Endodermal cell (in vitro differentiated cells): ENCODE results near the gene OR2L13. TPM values are rescaled to one million over a fixed set of nuclear protein-coding genes. Genes with fewer than 3 reads are reported as not detected.

ENCODE experiments used
- DNase-seq: peaks from one replicate; pipeline ENCODE4 v3.0.0-alpha.2; 2017
- H3K27ac ChIP-seq: 2 replicates; pipeline ENCODE4 v1.5.1; 2013; ENCODE audit warnings: mild to moderate bottlenecking, low read depth, low read length, moderate library complexity
- H3K27me3 ChIP-seq: 2 replicates; pipeline ENCODE4 v1.6.1; 2013; ENCODE audit warnings: mild to moderate bottlenecking, low read length, moderate library complexity; ENCODE audit not compliant: insufficient read depth, control insufficient read depth, poor library complexity, severe bottlenecking
- H3K36me3 ChIP-seq: 2 replicates; pipeline ENCODE4 v1.7.0; 2013; ENCODE audit warnings: mild to moderate bottlenecking, low read length, moderate library complexity; ENCODE audit not compliant: control insufficient read depth, insufficient read depth
- H3K4me1 ChIP-seq: one replicate; pipeline ENCODE4 v1.7.0; 2013; ENCODE audit warnings: low read length; ENCODE audit not compliant: control insufficient read depth, insufficient read depth
- H3K4me3 ChIP-seq: 2 replicates; pipeline ENCODE4 v1.5.1; 2013; ENCODE audit warnings: mild to moderate bottlenecking, low read length, moderate library complexity
- H3K9ac ChIP-seq: 2 replicates; pipeline ENCODE4 v1.6.1; 2013; ENCODE audit warnings: mild to moderate bottlenecking, low read length, moderate library complexity; ENCODE audit not compliant: poor library complexity, severe bottlenecking; ENCODE audit errors: extremely low read depth
- H3K9me3 ChIP-seq: 2 replicates; pipeline ENCODE4 v1.6.1; 2013; ENCODE audit warnings: mild to moderate bottlenecking, low read length, moderate library complexity; ENCODE audit not compliant: control insufficient read depth
- H3K27ac Mint-ChIP-seq: 2 replicates; pipeline ENCODE4 v1.8.0; 2020; ENCODE audit warnings: mixed read lengths
- H3K27me3 Mint-ChIP-seq: 2 replicates; pipeline ENCODE4 v1.8.0; 2021; ENCODE audit warnings: mild to moderate bottlenecking, mixed read lengths; ENCODE audit not compliant: insufficient read depth
- H3K36me3 Mint-ChIP-seq: 2 replicates; pipeline ENCODE4 v1.8.0; 2020; ENCODE audit warnings: low read depth, mixed read lengths
- H3K4me1 Mint-ChIP-seq: 2 replicates; pipeline ENCODE4 v1.8.0; 2020; ENCODE audit warnings: mixed read lengths
- H3K4me3 Mint-ChIP-seq: 2 replicates; pipeline ENCODE4 v1.8.0; 2020; ENCODE audit warnings: mild to moderate bottlenecking, moderate library complexity, mixed read lengths
- H3K9me3 Mint-ChIP-seq: 2 replicates; pipeline ENCODE4 v1.8.0; 2020; ENCODE audit warnings: mild to moderate bottlenecking, mixed read lengths
- CTCF ChIP-seq: fragments of 200-600 bp; sonication (generic); conservative IDR thresholded peaks from 2 replicates; pipeline ENCODE4 v1.5.0; 2021; ENCODE audit warnings: antibody characterized with exemption, mild to moderate bottlenecking
- WGBS, 2 experiments: methylation state at CpG; one replicate each; pipeline versions ENCODE4 v1.1.5 to v1.1.7; 2013; ENCODE audit warnings: missing lambda C conversion rate in 2 of 2, mixed read lengths in 1 of 2; ENCODE audit not compliant: insufficient coverage in 1 of 2, insufficient read length in 1 of 2; 5-methylcytosine and 5-hydroxymethylcytosine counted together
- total RNA-seq, 2 donors: library from RNA; stranded (reverse); fragmentation: NEBNext Ultra II Directional in 1 of 2; extraction: Animal tissue kit (Norgen Biotek cat#: 25700) in 1 of 2; gene quantifications; 2 replicates in 1 of 2; 3 replicates in 1 of 2; pipeline ENCODE4 v1.2.1, GENCODE V29; 2021

Gene OR2L13
- total RNA-seq, 2 donors from 2014 or later: not detected

GRCh38 chr1:248047008-248047407 lies 48.0 kb upstream of the OR2L13 start:
- Histone ChIP-seq H3K9ac (no peak overlapping the region), H3K27ac (no peak overlapping the region), H3K4me3 (no peak overlapping the region), H3K27me3 (no peaks in the 10 kb centered on the region), H3K36me3 (no peaks in the 10 kb centered on the region), H3K4me1 (no peaks in the 10 kb centered on the region), H3K9me3 (peaks cover 61% of the 10 kb centered on the region)
- H3K9me3 Mint-ChIP-seq: peaks cover 70% of the 10 kb centered on the region
- WGBS, 2 experiments: 83% methylated on average over 1 of the region's 1 CpG; no CpG with 5 or more reads in 1 of the 2 experiments
- no peak overlapping the region for H3K4me3 Mint-ChIP-seq
- no peak for DNase-seq
- no peaks in the 10 kb centered on the region for H3K4me1 Mint-ChIP-seq
- no peaks in the 10 kb centered on the region for H3K36me3 Mint-ChIP-seq
- TF ChIP-seq CTCF: no peak
- H3K27me3 Mint-ChIP-seq: no peaks in the 10 kb centered on the region
- no peak overlapping the region for H3K27ac Mint-ChIP-seq

GRCh38 chr1:248054671-248055070 lies 40.3 kb upstream of the OR2L13 start:
- H3K27me3 Mint-ChIP-seq: no peaks in the 10 kb centered on the region
- no peak for DNase-seq
- H3K4me3 ChIP-seq: no peak overlapping the region
- H3K4me3 Mint-ChIP-seq: no peak overlapping the region
- H3K9ac ChIP-seq: no peak overlapping the region
- H3K27ac ChIP-seq: no peak overlapping the region
- no peak for TF ChIP-seq CTCF
- H3K27me3 ChIP-seq: no peaks in the 10 kb centered on the region
- H3K4me1 Mint-ChIP-seq: no peaks in the 10 kb centered on the region
- H3K4me1 ChIP-seq: no peaks in the 10 kb centered on the region
- no peak overlapping the region for H3K27ac Mint-ChIP-seq
- peaks cover 78% of the 10 kb centered on the region for H3K9me3 ChIP-seq
- H3K9me3 Mint-ChIP-seq: peaks cover 76% of the 10 kb centered on the region
- H3K36me3 Mint-ChIP-seq: no peaks in the 10 kb centered on the region
- no peaks in the 10 kb centered on the region for H3K36me3 ChIP-seq

- Histone ChIP-seq H3K9me3 (peaks cover 76% of the 10 kb centered on the region), H3K4me1 (no peaks in the 10 kb centered on the region), H3K27me3 (no peaks in the 10 kb centered on the region), H3K4me3 (no peak overlapping the region), H3K27ac (no peak overlapping the region), H3K9ac (no peak overlapping the region), H3K36me3 (no peaks in the 10 kb centered on the region)
- WGBS, 2 experiments: 57 to 71% methylated on average over 1 to 2 of the region's 2 CpGs
- peaks cover 73% of the 10 kb centered on the region for H3K9me3 Mint-ChIP-seq
- TF ChIP-seq CTCF: no peak
- H3K27ac Mint-ChIP-seq: no peak overlapping the region
- H3K27me3 Mint-ChIP-seq: no peaks in the 10 kb centered on the region
- no peaks in the 10 kb centered on the region for H3K36me3 Mint-ChIP-seq
- H3K4me1 Mint-ChIP-seq: no peaks in the 10 kb centered on the region
- no peak overlapping the region for H3K4me3 Mint-ChIP-seq
- DNase-seq: no peak
These were observed 39.7 kb upstream of the OR2L13 start for GRCh38 chr1:248055261-248055660.
